Measurements from ENCODE around the gene FBXW8.

GRCh38 chr12:116874324-116874995 is 36.3 kb upstream of the FBXW8 start:
- TF ChIP-seq REST (IDR thresholded peaks at IDR 0.05; ENCODE audit: insufficient read depth in 1 of 2, low read depth in 2 of 2, low read length in 2 of 2) (no peak), POLR2AphosphoS5 (IDR thresholded peaks at IDR 0.05; ENCODE audit: low read depth, low read length) (no peak), SIN3A (IDR thresholded peaks at IDR 0.05; ENCODE audit: borderline replicate concordance, insufficient read depth, low read length) (no peak), TAF1 (IDR thresholded peaks at IDR 0.05; ENCODE audit: borderline replicate concordance, insufficient read depth, low read length) (no peak)
